ENCODE results near the gene ZHX3.
"Not testable (repeated sequence)": the region's sequence is repeated elsewhere in the genome, so short reads cannot be mapped to it uniquely, and the experiment has no call there.

ZHX3 gene

DNA sequence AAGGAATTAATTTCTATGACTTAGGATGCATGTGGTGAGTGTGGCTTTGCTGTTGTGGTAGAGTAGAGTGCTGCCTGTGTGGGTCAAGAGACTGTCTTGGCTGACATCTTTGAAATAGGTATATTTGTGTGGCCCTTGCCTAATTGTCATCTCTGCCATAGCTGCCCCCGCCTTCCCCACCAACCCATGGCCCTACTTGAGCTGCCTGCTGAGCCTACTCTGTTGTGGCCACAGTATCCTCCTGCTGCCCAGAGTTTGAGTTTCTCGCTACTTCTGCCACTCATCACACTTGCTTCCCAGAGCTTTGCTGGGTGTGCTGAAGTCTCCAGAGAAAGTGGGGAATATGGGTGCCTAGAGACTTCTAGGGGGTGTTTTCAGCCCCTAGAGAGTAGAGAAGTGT, 172.2 kb downstream of the ZHX3 start:
- no peak for DNase-seq

GRCh38 chr20:41143354-41143753, 174.2 kb downstream of the ZHX3 start:
- no peak for DNase-seq

GRCh38 chr20:41142919-41143318, 174.6 kb downstream of the ZHX3 start:
- DNase-seq, result peak; percentile 36

DNA sequence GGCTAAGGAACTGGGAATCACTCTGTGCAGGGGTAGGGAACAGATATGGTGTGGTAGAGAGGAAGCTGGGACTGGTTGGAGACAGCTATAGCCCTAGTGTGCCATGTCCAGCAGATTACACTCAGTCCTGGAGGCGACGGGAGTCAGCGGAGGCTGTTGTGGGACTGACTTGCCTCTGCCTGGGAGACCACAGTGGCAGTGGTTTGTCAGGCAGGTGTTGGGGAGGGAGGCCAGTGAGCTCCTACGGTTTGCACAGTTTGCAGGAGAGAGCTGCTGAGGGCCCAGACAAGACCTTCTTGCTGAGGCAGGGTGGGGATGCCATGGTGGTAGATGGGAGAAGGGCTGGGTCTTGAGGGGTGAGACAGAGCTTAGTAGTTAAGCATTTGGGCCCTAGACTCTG, 175.3 kb downstream of the ZHX3 start:
- peak; percentile 32 for DNase-seq

- DNase-seq, result peak; percentile 30
Measured at GRCh38 chr20:41141153-41141815, 176.2 kb downstream of the ZHX3 start.

- DNase-seq, result no peak
Measured at GRCh38 chr20:41140226-41141133, 177.1 kb downstream of the ZHX3 start.

- DNase-seq, result no peak
Measured at GRCh38 chr20:41139227-41140093, 178.1 kb downstream of the ZHX3 start.

DNA sequence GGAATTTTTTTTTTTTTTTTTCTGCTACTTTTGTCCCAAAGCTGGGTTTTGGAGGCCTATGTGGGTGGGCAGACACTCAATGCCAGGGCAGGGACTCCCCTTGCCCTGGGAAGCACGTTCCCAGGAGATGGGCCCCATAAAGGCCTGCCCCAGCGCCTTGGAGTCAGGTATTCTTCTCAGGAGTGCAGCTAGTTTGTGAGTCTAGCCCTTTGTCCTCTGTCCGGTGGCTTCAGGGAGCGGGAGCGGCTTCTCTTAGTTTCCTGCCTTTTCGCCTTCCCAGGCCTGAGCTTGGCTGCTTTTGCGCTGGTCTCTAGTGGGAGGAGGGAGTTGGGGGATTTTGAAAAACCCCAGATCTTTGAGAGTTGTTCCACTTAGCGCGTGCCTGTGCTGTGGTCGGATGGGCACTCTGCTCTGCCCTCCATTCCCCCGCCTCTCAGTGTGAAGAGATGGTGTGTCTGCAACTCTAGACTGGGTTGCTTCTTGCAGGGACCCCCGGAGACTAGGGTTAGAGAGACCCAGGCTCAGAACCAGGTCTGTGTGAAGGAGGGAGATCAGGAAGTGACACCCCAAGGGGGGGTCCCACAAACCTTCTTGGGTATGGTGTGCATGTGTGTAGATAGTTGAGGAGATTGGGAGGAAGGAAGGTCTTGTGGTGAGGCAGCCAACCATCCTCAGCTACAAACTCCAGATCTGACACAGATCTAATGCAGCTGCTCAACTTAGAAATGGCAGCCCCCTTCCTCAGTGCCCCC, 178.9 kb downstream of the ZHX3 start:
- DNase-seq, result no peak

- no peak for DNase-seq
Measured at GRCh38 chr20:41137614-41138474, 179.7 kb downstream of the ZHX3 start.

DNA sequence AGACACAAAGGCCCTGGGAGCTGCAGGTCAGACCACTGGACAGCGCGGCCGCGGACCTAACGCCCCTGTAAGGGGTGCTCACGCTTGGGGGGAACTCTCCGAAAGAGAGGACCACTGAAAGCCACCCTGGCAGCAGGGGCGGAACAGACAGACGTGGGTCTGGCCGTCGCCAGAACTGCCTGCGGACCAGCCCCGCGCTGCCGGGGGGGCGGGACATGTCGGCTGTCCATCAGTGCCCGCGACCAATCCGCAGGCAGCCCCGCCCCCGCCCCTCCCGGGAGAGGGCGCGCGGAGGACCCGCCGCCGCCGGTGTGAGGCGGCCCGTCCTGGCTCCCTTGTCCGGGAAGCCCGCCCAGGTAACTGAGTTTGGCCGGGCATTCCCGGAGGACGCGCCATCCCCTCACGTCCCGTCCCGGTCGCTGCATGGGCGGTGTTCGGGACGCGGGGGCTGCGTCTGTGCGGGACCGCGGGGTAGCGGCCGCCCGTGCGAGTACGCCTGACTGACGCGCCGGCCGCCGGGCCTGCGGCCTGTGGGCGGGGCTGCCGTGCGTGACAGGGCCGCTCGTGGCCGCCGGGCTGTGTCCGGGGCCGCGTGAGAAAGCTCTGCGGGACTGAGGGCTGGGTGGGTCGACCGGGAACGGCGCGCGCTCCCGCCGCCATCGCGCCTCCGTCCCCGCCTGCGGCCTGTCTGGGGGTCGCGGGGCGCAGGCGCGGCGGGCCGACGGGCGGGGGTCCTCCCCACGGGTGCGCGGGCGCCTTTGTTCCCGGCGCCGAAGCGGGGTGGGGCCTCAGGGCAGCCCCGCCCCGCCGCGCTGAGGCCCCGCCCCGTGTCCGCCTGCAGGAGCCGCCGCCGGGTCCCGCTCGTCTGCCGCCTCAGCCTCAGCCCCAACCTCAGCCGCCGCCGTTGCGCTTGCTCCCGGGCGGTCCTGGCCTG, 180.6 kb downstream of the ZHX3 start, which contains the start of gene PLCG1:
PLCG1 (plus strand) TSS at position 864 of the 934 bp plus-strand sequence. CDS start 99 bp downstream, outside the sequence.
- DNase-seq, result peak; percentile 86

DNA sequence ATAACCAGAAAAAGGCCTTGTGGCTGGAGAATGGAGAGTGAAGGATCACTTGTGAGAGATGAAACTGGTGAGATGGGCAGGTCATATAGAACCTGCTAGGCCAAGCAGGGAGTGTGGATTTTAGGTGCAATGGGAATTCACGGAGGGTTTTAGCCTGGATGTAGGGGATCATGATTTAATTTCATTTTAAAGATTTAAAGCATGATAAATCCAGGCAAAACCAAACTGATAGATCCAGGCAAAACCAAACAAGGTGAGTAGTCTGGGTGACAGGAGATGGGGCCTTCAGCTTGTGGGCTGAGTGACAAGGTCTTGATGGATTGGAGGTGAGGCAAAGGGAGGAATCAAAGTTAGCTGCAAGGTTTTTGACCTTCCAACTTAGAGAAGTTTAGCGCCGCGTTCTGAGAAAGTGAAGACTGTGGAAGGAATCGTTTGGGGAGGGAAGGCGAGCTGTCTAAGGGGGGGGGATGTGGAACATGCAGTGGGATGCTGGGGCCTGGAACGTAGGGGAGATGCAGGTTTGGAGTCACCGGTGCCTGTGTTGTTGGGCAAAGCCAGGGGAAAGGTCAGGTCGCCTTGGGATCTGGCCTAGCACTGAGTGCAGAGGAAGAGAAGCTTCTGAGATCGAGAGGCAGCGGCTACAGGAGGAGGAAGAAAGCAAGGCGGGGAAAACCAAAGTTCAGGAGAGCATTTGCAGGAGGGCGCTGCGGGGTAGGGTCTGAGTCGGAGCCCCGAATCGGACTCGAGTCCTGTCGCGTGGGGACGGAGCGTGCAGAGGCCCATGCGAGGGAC, 181.4 kb downstream of the ZHX3 start:
- DNase-seq, result no peak

- peak; percentile 65 for DNase-seq
Measured at GRCh38 chr20:41135187-41135887, 182.2 kb downstream of the ZHX3 start.

DNA sequence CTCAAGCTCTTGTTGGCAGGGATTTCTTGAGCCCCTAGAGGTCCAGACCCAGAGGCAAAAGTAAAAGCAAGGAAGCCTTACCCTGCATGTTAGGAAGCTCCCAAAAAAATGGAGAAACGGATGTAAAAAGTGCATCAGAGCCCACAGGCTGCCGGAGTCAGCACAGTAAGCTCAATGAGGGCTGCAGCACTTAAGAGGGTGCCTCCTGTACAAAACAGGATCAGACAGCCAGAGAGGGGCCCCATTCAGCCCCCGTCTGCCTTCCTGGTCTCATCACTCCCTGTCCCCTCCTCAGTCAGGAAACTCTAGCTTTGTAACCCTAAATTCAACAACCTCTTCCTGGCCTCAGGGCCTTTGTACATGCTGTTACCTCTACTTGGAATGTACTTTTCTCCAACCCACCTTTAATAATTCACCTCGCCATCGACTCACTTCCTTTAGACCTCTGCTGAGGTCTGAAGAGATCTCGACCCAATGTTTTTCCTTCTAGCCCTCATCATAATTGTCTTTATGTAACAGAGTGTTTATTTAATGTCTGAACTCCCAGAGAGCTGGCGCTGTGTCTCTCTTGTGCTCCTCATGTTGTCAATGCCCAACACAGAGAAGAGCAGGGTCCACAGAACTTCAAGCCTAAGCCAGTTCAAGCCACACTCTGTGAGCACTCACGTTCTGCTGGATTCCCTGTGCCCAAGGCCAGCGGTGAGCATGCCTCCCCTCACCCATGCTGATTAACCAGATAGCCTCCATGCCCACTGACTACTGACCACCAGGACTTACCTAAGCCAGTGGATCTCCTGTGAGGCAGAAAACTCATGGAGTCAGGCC, 183.0 kb downstream of the ZHX3 start:
- DNase-seq, result no peak

DNA sequence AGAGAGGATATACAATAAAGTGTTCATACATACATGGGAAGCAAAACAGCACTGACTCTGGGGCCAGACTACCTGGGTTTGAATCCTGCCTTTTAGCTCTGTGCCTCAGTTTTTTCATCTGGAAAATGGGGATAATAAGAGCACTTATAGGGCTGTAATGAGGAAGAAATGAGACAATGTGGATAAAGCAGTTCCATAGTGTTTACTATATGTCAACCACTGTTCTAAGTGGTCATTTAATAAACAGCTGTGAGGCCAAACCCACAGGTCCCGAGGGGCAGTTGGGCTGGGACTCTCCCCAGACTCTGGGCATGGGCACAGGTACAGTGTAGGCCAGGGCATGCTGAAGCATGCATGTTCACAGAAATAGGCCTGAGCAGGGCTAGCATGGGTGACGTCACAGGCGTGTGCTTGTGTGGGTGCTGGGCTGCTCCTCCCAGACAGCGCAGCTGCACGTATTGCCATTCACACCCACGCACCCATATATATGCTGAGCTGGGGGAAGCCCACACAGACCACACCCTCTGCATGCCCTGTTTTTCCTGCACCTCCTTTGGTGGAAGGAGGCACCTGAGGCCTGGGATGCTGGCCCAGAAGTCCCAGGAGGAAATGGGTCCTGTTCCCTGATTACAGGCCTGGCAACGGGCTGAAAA, 183.7 kb downstream of the ZHX3 start:
- peak; percentile 58 for DNase-seq

DNA sequence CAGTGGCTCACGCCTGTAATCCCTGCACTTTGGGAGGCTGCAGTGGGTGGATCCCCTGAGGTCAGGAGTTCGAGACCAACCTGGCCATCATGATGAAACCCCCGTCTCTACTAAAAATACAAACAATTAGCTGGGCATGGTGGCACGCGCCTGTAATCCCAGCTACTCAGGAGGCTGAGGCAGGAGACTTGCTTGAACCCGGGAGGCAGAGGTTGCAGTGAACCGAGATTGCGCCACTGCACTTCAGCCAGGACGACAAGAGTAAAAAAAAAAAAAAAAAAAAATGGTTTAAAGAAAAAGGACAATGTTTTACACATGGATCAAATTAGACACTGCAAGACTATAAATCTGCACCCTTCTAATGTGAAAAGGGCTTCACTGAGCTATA, 185.1 kb downstream of the ZHX3 start:
- DNase-seq, result not testable (repeated sequence)

- DNase-seq, result no peak
Measured at GRCh38 chr20:41131594-41132387, 185.7 kb downstream of the ZHX3 start.
